Right lobe of liver (tissue), 6 donors: ENCODE results near the gene RCAN1. TPM values are rescaled to one million over a fixed set of nuclear protein-coding genes. Genes with fewer than 3 reads are reported as not detected.
A peak's percentile ranks its signal among the peaks of the same experiment; 100 is the strongest.

Source experiments
- ATAC-seq, 4 donors: fragments of 200-7000 bp; cut with Tn5 transposase; one replicate each; pipeline ENCODE4 v1.9.1; 2020; ENCODE audit warnings: mild to moderate bottlenecking in 4 of 4, moderate library complexity in 4 of 4
- DNase-seq, 3 donors: peaks; one replicate each; pipeline ENCODE4 v3.0.0-alpha.2; 2020
- H3K27ac ChIP-seq, 3 donors: fragments of 200-600 bp; one replicate each; pipeline ENCODE4 v1.8.0; 2022
- H3K27me3 ChIP-seq, 2 donors: fragments of 200-600 bp; one replicate each; pipeline ENCODE4 v1.8.0; 2022
- H3K36me3 ChIP-seq, 4 donors: fragments of 200-600 bp; sonication (generic) in 1 of 4; one replicate each; pipeline versions ENCODE4 v1.5.1 to v1.8.0; 2017 to 2022; ENCODE audit warnings: control low read depth in 1 of 4
- H3K4me1 ChIP-seq, 4 donors: fragments of 200-600 bp; sonication (generic) in 1 of 4; one replicate each; pipeline versions ENCODE4 v1.5.1 to v1.8.0; 2017 to 2022; ENCODE audit warnings: control low read depth in 1 of 4
- H3K4me3 ChIP-seq, 3 donors: fragments of 200-600 bp; one replicate each; pipeline ENCODE4 v1.8.0; 2022
- H3K9me3 ChIP-seq, 4 donors: fragments of 200-600 bp; sonication (generic) in 1 of 4; one replicate each; pipeline versions ENCODE4 v1.5.1 to v1.8.0; 2017 to 2022; ENCODE audit warnings: control low read depth in 1 of 4
- POLR2A ChIP-seq: fragments of 450-650 bp; IDR thresholded peaks from one replicate; pipeline ENCODE4 v1.6.1; 2017; ENCODE audit warnings: antibody characterized with exemption, mild to moderate bottlenecking
- WGBS: methylation state at CpG from one replicate; pipeline ENCODE4 v1.1.6; 2018; ENCODE audit warnings: low coverage, low lambda C conversion rate; ENCODE audit not compliant: insufficient coverage; ENCODE audit errors: missing lambda C conversion rate; 5-methylcytosine and 5-hydroxymethylcytosine counted together
- intact Hi-C, 2 donors: fragments of 100-400 bp; cut with DNase I; formaldehyde crosslinking; loops; one replicate each; pipeline versions ENCODE4 v1.11.2 to v1.14.1; 2022
- total RNA-seq, 6 experiments: library from RNA; depleted of rRNA in 2 of 6; stranded (reverse); fragments of >200 nt in 2 of 6; fragmentation: NEBNext Ultra II Directional in 3 of 6; extraction: Animal tissue kit (Norgen Biotek cat#: 25700) in 3 of 6; gene quantifications; one replicate each; pipeline versions ENCODE4 v1.1.0 to v1.2.4, GENCODE V29; 2016 to 2023
- TF ChIP-seq, protein P1 (sequence below), 4 donors: fragments of 200-600 bp in 3 of 4; fragments of 450-650 bp in 1 of 4; IDR thresholded peaks; one replicate each; pipeline versions ENCODE4 v1.5.1 to v1.8.0; 2016 to 2022; ENCODE audit warnings: antibody characterized with exemption in 4 of 4, mild to moderate bottlenecking in 2 of 4
- donor health status: DM: no; HTN: yes; CAD: no.
- donor health status: DM: no; HTN: no; CAD: no.
- donor health status: DM: no; HTN: no; CAD: no.
- donor health status: DM: no; HTN: yes; CAD: no.
- donor health status: DM: no; HTN: yes; CAD: no.

Gene RCAN1
- total RNA-seq, 6 experiments from 2014 or later, result 34.3 to 71.0 (median 55.4) TPM

DNA sequence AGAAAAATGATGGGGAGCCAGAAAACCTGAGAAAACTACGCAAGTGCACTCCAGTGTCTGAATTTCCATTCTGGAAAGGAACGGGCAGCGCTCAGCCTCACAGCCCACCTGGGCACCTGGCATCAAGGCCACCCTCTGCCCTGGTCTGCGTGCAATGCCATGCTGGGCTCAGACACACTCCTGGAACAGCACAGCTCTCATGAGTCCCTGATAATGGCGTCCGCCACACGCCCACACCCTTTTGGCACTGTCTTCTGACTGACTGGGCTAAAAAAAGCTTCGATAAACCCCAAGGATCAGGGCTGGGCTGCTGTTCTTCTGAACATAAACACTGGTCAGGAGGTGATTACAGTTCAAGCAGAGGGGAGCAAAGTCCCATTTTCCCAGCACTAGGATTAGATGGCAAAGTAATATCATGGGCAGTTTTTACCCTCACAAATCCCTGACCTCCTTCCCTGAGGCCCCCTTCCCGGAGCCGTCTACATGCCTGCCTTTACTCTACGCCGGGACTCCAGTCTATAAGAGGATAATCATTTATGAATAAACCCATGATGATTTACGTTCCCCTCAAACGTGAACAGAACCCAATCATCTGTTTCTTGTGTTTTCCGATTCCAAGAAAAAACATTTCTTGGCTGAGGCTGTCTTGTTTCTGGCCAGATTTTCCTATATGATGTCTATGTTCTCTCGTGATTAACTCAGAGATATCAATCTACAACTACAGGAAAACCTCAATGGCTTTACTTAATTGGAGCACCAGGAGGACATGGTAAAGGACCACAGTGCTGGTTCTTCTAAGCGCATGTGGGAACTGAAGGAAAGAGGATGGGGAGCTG lies 22.6 kb downstream of the RCAN1 start:
- DNase-seq, result no peak
- 55% methylated on average over 15 of the region's 17 CpGs for WGBS
- H3K4me1 ChIP-seq, result peaks cover 0 to 10% (median 0%) of the 10 kb centered on the region in 4 donors
- no peaks in the 10 kb centered on the region for H3K36me3 ChIP-seq
- no peaks in the 10 kb centered on the region for H3K27me3 ChIP-seq
- TF ChIP-seq POLR2A, result no peak
- TF ChIP-seq, protein P1, sequence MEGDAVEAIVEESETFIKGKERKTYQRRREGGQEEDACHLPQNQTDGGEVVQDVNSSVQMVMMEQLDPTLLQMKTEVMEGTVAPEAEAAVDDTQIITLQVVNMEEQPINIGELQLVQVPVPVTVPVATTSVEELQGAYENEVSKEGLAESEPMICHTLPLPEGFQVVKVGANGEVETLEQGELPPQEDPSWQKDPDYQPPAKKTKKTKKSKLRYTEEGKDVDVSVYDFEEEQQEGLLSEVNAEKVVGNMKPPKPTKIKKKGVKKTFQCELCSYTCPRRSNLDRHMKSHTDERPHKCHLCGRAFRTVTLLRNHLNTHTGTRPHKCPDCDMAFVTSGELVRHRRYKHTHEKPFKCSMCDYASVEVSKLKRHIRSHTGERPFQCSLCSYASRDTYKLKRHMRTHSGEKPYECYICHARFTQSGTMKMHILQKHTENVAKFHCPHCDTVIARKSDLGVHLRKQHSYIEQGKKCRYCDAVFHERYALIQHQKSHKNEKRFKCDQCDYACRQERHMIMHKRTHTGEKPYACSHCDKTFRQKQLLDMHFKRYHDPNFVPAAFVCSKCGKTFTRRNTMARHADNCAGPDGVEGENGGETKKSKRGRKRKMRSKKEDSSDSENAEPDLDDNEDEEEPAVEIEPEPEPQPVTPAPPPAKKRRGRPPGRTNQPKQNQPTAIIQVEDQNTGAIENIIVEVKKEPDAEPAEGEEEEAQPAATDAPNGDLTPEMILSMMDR (IDR thresholded peaks at IDR 0.05), result no peak
- no peaks in the 10 kb centered on the region for H3K9me3 ChIP-seq
- H3K27ac ChIP-seq, result no peak overlapping the region
- intact Hi-C loops, result no loop called here
- peak; percentile 36 to 46 (median 42) for ATAC-seq
- no peak overlapping the region for H3K4me3 ChIP-seq

DNA sequence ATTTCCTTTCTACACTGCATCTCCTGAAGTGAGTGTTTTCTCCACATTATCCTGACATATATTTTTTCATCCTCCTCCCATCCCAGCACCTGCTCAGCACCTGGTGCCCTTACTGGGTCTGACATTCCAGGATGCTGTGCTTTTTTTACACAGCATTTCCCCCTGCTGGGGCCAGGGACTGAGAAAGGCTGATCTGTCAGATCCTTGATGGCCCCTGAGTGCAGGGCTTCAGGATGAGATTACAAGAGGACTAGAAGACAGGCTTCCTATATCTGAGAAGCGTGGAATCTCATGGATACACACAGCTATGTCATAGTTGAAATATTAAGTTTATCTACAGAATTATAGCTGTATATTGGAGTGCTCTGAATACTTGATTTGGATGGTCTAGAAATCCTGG lies 24.4 kb downstream of the RCAN1 start:
- H3K4me1 ChIP-seq, result peaks cover 0 to 10% (median 0%) of the 10 kb centered on the region in 4 donors
- TF ChIP-seq, protein P1 (IDR thresholded peaks at IDR 0.05), result no peak
- TF ChIP-seq POLR2A, result no peak

DNA sequence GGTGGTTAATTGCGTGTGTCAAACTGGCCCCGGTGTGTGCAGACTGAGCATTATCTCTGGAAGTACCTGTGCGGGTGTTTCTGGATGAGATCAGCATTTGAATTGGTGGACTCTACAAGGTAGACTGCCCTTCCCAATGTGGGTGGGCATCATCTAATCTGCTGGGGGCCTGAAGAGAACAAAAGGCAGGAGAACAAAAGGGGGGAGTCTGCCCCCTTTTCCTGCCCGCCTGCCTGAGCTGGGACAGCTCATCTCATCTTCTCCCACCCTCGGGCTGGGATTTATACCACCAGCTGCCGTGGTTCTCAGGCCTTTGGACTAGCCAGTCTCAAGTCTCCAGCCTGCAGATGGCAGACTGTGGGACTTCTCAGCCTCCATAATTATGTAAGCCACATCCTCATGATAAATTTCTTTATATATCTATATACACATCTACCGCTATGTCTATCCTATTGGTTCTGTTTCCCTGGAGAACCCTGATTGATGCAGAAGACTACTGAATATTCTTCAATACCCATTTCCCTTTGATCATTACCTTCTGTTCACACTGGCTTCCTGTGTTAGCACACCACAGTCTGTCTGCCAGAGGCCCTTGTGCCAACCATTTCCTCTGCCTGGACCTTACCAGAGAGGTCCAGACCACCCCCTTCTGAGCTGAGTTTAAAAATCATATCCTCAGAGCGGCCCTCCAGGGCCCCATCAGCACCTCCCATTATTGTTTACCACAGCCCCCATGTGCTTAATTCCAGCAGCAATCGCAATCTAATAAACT lies 25.2 kb downstream of the RCAN1 start:
- Histone ChIP-seq H3K27ac (no peak overlapping the region), H3K9me3 (no peaks in the 10 kb centered on the region), H3K4me1 (peaks cover 0 to 10% (median 0%) of the 10 kb centered on the region in 4 donors), H3K36me3 (no peaks in the 10 kb centered on the region), H3K4me3 (no peak overlapping the region), H3K27me3 (no peaks in the 10 kb centered on the region)
- intact Hi-C loops, result no loop called here
- ATAC-seq, result no peak
- TF ChIP-seq POLR2A, result no peak
- TF ChIP-seq, protein P1 (IDR thresholded peaks at IDR 0.05), result no peak
- WGBS, result 86% methylated on average over 6 of the region's 9 CpGs
- no peak for DNase-seq

More for the DNA sequence above, 24.4 kb downstream of the RCAN1 start:
- Histone ChIP-seq H3K9me3 (no peaks in the 10 kb centered on the region), H3K27ac (no peak overlapping the region), H3K36me3 (no peaks in the 10 kb centered on the region), H3K27me3 (no peaks in the 10 kb centered on the region), H3K4me3 (no peak overlapping the region)
- no peak for ATAC-seq
- no peak for DNase-seq
- intact Hi-C loops, result no loop called here
- 100% methylated on average over 1 of the region's 1 CpG for WGBS

DNA sequence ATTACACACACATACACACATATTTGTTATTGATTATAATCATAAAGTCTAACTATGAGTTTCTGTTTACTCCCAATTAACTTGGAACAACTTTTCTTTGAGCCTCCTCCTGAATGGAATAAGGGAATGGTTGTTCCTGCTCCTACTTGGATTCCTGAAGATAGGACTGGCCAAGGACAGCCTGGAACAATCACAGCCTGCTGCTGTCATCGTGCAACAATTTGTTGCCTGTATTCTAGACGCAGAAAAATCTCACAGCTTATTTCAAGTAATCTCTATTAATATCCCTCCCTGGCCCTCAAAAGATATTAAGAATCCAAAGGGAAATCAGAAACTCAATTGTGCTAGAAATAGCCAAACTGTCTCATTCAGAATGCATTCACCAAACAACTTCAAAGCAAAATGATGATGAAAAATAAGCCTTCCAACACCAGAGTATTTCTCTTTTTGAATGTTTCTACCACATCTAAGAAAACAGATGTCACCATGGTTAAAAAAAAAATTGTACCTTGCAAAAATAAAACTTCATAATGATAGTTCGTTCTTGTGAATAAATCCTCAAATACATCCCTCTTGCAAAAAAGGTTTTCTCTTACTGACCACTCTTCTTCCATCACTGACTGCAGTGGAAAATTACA lies 30.9 kb downstream of the RCAN1 start:
- Histone ChIP-seq H3K27ac (no peak overlapping the region), H3K27me3 (no peaks in the 10 kb centered on the region), H3K4me3 (no peak overlapping the region), H3K36me3 (no peaks in the 10 kb centered on the region), H3K4me1 (no peaks in the 10 kb centered on the region), H3K9me3 (no peaks in the 10 kb centered on the region)
- 69% methylated on average over 3 of the region's 3 CpGs for WGBS
- intact Hi-C loops, result no loop called here
- DNase-seq, result no peak
- no peak for TF ChIP-seq POLR2A
- TF ChIP-seq, protein P1 (IDR thresholded peaks at IDR 0.05), result no peak
- ATAC-seq, result no peak
